Measurements from ENCODE around the gene OTUD3.

OTUD3 gene

GRCh38 chr1:19910650-19911049, 28.5 kb downstream of the OTUD3 start:
- DNase-seq (ENCODE audit: low read depth in 1 of 2, low spot score in 1 of 2) = no peak
- TF ChIP-seq REST (IDR thresholded peaks at IDR 0.05; ENCODE audit: insufficient replicate concordance, low read depth) (no peak), CTCF (IDR thresholded peaks at IDR 0.05; ENCODE audit: insufficient read depth, low read length) (no peak), GABPA (IDR thresholded peaks at IDR 0.05; ENCODE audit: low read depth) (no peak), SPI1 (IDR thresholded peaks at IDR 0.05; ENCODE audit: borderline replicate concordance, low read depth) (no peak), POLR2AphosphoS5 (IDR thresholded peaks at IDR 0.05; ENCODE audit: low read depth) (no peak)
- no peaks in the 10 kb centered on the region for H3K27me3 ChIP-seq (ENCODE audit: insufficient read depth, poor library complexity, severe bottlenecking)
- no peak overlapping the region for H3K4me3 ChIP-seq (replicated peaks; ENCODE audit: insufficient read depth, low read length)
- no peak overlapping the region for H3K27ac ChIP-seq (replicated peaks)

- H3K4me3 ChIP-seq (replicated peaks; ENCODE audit: insufficient read depth, low read length) = no peak overlapping the region
- peak; percentile 35 to 70 for DNase-seq (ENCODE audit: low read depth in 1 of 2, low spot score in 1 of 2)
- TF ChIP-seq REST (IDR thresholded peaks at IDR 0.05; ENCODE audit: insufficient replicate concordance, low read depth) (no peak), CTCF (IDR thresholded peaks at IDR 0.05; ENCODE audit: insufficient read depth, low read length) (peak; percentile 90)
- no peak overlapping the region for H3K27ac ChIP-seq (replicated peaks)
- no peaks in the 10 kb centered on the region for H3K27me3 ChIP-seq (ENCODE audit: insufficient read depth, poor library complexity, severe bottlenecking)
Observed at GRCh38 chr1:19918057-19918456, 35.9 kb downstream of the OTUD3 start.

- TF ChIP-seq REST (IDR thresholded peaks at IDR 0.05; ENCODE audit: insufficient replicate concordance, low read depth) (no peak), GABPA (IDR thresholded peaks at IDR 0.05; ENCODE audit: low read depth) (no peak), POLR2AphosphoS5 (IDR thresholded peaks at IDR 0.05; ENCODE audit: low read depth) (no peak), CTCF (IDR thresholded peaks at IDR 0.05; ENCODE audit: insufficient read depth, low read length) (no peak)
- no peaks in the 10 kb centered on the region for H3K27me3 ChIP-seq (ENCODE audit: insufficient read depth, poor library complexity, severe bottlenecking)
- no peak overlapping the region for H3K27ac ChIP-seq (replicated peaks)
- DNase-seq (ENCODE audit: low read depth in 1 of 2, low spot score in 1 of 2) = no peak
- no peak overlapping the region for H3K4me3 ChIP-seq (replicated peaks; ENCODE audit: insufficient read depth, low read length)
Observed at GRCh38 chr1:19920132-19920710, 38.0 kb downstream of the OTUD3 start.

Measured in HL-60 (cell line).